HG02759 (cell line): ENCODE measurements around the gene NUTM2E.
"Not testable (repeated sequence)": the region's sequence is repeated elsewhere in the genome, so short reads cannot be mapped to it uniquely, and the experiment has no call there.

Source experiments
- ATAC-seq: cut with Tn5 transposase; IDR thresholded peaks from one replicate; pipeline ENCODE4 v1.9.1; 2021; ENCODE audit warnings: mild to moderate bottlenecking, moderate library complexity; ENCODE audit not compliant: unreplicated experiment

The NUTM2E gene, protein sequence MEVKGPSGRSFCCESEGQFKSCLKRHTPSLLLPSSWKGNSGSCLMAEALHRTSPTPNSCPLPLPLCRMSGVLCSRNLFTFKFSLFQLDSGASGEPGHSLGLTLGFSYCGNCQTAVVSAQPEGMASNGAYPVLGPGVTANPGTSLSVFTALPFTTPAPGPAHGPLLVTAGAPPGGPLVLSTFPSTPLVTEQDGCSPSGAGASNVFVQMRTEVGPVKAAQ (N-terminal part only)

GRCh38 chr10:79826496-79827215, at the start of gene NUTM2E:
Gene NUTM2E (plus strand): TSS chr10:79826739. CDS start chr10:79841741, 15,002 bp downstream.
- peak; percentile 94 for ATAC-seq

- ATAC-seq, result not testable (repeated sequence)
These were observed 48.5 kb upstream of the NUTM2E start for GRCh38 chr10:79777997-79778396.

- ATAC-seq, result peak; percentile 94
These were observed 47.1 kb upstream of the NUTM2E start for GRCh38 chr10:79779310-79779938.

DNA sequence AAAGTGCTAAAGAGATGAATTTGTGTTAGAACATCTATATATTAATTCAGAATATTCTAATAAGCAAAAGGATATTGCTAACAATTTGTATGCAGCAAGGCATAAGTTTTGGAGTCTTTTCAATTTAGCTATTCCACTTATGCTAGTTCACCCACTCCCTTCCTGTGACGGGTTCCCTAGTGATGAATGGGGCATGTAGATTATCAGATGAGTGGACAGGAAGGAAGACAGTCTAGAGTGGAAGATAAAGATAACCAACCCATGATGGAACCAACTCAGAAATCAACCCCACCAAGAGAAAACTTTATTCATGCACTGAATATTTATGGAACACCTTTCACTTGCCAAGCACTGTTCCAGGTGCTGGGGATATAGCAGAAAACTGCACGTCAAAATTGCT, 46.5 kb upstream of the NUTM2E start:
- ATAC-seq, result not testable (repeated sequence)

GRCh38 chr10:79781584-79781983, 45.0 kb upstream of the NUTM2E start:
- not testable (repeated sequence) for ATAC-seq

DNA sequence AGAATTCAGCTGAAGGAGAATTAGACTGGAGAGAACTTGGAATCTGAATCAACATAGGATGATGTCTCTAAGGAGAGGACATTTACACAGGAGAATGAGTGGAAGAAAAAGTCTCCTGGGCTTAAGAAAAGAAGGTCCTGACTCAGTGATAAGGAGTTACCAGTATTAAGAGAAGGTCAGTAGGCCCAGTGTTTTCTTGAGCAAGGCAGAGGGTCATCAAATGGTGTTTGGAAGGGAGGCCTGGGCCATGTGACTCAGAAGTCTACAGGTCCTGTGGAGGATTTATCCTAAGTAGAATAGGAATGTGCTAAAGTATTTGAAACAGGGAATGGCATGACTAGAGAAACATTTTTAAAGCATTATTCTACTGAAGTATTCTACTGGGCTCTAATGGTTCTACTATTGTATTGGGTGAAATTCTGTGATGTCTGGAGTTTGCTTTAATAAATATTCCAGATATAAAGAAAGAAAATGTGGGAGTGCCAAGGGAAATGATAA, 39.0 kb upstream of the NUTM2E start:
- ATAC-seq, result not testable (repeated sequence)

DNA sequence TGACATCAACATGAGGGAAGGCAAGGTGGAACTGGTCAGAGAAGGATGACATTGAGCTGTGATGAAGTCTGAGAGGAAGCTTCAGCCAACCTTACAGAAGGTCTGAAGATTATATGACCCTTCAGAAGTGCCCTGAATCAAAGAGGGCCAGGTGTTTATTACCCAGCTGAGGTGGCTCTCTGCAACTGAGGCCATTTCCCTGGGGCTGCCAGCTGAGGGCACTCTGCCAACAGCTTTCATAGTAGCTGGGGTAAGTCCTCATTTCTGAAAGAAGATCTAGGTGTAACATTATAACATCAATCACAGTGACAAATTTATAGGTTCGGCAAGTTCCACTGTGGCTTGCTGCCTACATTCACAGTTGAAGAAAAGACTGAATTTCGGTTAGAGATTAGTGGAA, 37.2 kb upstream of the NUTM2E start:
- ATAC-seq, result not testable (repeated sequence)

- ATAC-seq, result not testable (repeated sequence)
These were observed 34.5 kb upstream of the NUTM2E start for GRCh38 chr10:79791906-79792517.

DNA sequence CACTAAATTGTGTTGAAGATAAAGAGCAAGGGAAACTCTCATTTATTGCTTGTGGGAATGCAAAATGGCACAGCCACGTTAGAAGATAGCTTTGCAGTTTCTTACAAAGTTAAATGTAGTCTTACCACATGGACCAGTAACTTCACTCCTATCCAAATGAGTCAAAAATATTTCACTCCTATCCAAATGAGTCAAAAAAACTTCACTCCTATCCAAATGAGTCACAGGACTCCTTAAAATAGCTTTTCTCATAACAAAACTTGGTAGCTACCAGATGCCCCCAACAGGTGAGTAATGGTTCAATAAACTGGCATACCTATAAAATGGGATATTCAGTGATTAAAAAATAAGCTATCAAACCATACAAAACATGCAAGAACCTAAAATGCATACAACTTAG, 27.2 kb upstream of the NUTM2E start:
- ATAC-seq, result peak; percentile 83

DNA sequence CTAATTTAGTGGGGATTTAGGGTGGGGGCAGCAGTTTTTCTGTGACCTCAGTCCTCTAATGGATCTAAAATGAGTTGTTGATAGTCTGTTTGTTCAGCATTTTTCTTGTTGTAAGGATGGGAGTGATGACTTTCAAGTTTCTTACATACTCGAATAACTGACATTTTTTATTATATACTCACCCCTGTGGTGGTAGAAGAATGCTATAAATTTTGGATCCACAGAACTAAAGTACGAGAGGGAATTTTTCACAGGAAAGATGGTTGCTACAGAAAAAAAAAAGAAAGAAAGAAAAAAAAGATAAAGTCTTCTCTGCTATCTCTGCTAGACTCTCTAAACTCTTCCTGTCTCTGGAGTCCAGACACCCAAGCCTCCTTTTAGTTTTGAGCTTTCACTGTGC, 20.7 kb upstream of the NUTM2E start:
- not testable (repeated sequence) for ATAC-seq

DNA sequence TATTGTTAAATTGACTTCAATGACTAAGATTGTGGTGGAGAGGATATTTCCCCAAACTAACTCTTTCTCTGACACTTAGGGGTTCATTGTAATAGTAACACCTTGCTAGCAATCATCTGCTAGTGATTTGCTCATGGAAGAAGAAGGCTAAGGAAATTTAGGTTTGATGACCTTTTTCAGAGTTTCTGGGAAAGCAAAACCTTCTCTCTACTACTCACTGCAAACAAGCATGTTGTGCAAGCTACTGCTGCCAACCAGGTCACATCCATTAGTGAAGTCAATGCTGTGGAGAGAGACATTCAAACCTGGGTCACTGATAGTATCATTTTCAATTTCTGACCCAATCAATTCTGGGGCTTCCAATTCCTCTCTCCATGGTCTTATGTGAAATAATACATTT, 14.6 kb upstream of the NUTM2E start:
- not testable (repeated sequence) for ATAC-seq

GRCh38 chr10:79816290-79816689, 10.2 kb upstream of the NUTM2E start:
- ATAC-seq, result not testable (repeated sequence)

DNA sequence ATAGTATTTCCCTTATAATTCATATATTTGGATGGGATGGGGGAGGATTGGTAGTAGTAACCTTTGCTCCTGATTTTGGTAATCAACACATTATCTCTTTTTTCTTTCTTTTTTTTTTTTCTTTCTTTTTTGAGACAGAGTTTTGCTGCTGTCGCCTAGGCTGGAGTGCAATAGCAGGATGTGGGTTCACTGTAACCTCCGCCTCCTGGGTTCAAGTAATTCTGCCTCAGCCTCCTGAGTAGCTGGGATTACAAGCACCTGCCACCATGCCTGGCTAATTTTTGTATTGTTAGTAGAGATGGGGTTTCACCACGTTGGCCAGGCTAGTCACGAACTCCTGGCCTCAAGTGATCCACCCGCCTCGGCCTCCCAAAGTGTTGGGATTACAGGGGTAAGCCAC, 3.2 kb upstream of the NUTM2E start:
- ATAC-seq, result not testable (repeated sequence)

DNA sequence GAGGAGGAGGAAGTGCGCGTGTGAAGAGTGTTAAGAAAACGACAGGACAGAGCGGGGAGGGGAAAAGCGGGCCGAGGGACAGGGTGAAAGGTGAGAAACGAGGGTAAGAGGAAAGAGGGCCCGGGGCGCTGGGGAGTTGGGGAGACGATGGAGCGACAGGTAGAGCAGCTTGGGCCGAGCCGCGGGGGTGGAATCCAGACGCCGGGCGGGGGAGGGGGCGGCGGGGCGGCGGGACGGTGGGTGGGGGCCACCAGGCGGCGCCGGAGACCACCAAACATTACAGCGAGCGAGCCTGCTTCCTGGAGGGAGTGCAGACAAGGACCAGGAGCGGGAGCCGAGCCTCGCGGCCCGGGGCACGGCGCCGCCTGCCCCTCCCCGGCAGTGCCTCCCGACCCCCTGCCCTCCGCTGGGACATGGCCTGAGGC, 940 bp upstream of the NUTM2E start:
- peak; percentile 14 for ATAC-seq

GRCh38 chr10:79826131-79826495, 426 bp upstream of the NUTM2E start:
- ATAC-seq, result not testable (repeated sequence)

GRCh38 chr10:79833833-79834232, 7.3 kb downstream of the NUTM2E start:
- ATAC-seq, result not testable (repeated sequence)

DNA sequence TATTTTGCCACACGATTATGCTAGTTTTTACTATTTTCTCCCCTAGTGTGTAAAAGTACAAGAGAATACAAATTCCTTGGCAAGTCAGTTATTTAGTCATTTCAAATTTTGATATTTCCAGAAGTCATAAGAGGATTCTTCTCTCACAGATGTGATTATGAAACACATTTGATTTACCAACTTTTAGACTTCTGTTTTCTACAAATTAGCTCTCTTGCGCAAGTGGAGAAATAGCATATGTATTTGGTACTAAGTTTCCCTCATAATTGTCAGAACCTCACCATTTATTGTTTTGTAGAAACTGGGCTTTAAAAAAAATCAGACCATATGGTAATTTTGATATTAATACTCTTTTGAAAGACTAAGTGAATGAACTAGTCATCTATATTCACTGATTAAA, 9.4 kb downstream of the NUTM2E start:
- ATAC-seq, result not testable (repeated sequence)

DNA sequence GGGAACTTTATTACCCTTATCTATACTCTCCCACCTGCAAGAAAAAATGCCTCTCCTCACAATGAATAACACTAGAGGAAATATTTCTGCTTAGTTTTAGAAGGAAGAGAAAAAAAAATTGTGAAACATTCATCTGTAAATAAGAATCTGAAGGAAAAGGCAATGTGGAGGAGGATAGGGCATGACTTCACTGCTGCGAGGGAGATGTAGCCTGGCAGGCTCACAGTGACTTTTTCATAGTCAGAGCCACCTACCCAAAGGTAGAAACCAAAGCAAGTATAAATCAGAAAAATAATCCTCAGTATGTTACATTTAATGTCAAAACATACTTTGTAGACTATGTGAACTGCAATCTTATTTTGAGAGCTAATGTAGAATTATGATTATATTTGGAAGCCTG, 10.4 kb downstream of the NUTM2E start:
- not testable (repeated sequence) for ATAC-seq

DNA sequence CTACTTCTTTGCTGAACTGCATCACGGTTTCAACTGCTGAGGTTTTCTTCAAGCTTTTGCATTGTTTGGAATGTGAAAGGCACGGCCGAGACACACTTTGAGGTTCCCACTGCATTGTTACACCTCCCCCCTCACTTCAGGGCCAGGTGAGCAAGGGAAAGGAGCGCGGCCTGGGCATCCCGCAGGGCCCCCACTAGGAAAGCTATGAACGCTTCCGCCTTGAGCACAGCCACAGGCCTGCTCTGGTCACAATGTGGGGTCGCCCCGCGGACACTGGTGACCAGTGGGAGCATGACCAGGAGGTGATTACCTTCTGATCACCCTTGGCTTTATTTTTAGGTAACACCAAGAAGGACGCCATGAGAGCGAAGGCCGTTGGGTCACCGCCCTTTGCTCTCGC, 11.9 kb downstream of the NUTM2E start:
- ATAC-seq, result not testable (repeated sequence)

DNA sequence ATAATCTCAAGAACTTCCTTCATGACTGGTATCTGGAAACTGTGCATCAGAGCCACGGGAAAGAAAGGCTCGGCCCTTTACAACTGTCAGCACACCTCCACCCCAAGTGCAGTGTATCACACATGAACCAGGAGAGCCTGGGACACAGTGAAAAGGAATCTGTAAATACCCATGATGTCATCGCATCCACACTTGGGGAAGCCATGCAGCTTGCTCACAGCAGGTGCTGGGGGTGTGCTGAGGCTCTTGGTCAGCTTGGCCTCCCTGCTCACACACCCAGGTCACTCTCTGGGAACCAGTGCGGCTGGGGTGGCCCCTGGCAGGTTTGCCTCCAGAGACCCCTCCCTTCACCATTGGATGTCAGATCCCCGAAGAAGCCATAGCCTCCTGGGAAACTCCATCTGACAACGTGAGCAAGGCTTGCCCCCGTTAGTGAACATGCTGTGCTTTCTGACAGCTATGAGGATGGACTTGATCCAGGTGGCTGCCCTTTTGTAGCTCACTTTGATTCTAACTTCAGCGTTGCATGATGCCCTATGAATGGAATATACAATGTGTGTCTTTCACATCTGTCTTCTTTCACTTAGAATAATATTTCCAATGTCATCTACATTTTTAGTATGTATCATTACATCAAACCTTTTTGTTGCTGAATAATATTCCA, 26.8 kb downstream of the NUTM2E start:
- ATAC-seq, result not testable (repeated sequence)

GRCh38 chr10:79862269-79862668, 35.7 kb downstream of the NUTM2E start:
- ATAC-seq, result not testable (repeated sequence)
